Heart right ventricle (tissue), 16 donors: ENCODE results near the gene TOP3B. TPM values are rescaled to one million over a fixed set of nuclear protein-coding genes. Genes with fewer than 3 reads are reported as not detected.

ENCODE experiments used
- ATAC-seq, 8 donors: fragments of 200-7000 bp; cut with Tn5 transposase; one replicate each; pipeline ENCODE4 v1.9.1; 2020; ENCODE audit warnings: mild to moderate bottlenecking in 8 of 8, moderate library complexity in 8 of 8, moderate number of reproducible peaks in 1 of 8
- DNase-seq, 2 donors: peaks; one replicate each; pipeline ENCODE4 v3.0.0-alpha.2; 2020
- H3K27ac ChIP-seq, 10 donors: fragments of 200-600 bp; sonication (generic) in 2 of 10; one replicate each; pipeline versions ENCODE4 v1.5.0 to v1.8.0; 2020 to 2022; ENCODE audit warnings: mild to moderate bottlenecking in 3 of 10
- H3K27me3 ChIP-seq, 7 donors: fragments of 200-600 bp; one replicate each; pipeline ENCODE4 v1.8.0; 2021 to 2022; ENCODE audit warnings: mild to moderate bottlenecking in 2 of 7
- H3K36me3 ChIP-seq, 9 donors: fragments of 200-600 bp; sonication (generic) in 1 of 9; one replicate each; pipeline versions ENCODE4 v1.5.0 to v1.8.0; 2020 to 2022; ENCODE audit warnings: mild to moderate bottlenecking in 2 of 9
- H3K4me1 ChIP-seq, 9 donors: fragments of 200-600 bp; sonication (generic) in 1 of 9; one replicate each; pipeline versions ENCODE4 v1.5.0 to v1.8.0; 2020 to 2022; ENCODE audit warnings: mild to moderate bottlenecking in 4 of 9
- H3K4me3 ChIP-seq, 10 donors: fragments of 200-600 bp; sonication (generic) in 2 of 10; one replicate each; pipeline versions ENCODE4 v1.5.0 to v1.8.0; 2020 to 2022; ENCODE audit warnings: mild to moderate bottlenecking in 7 of 10, moderate library complexity in 2 of 10
- H3K9me3 ChIP-seq, 11 donors: fragments of 200-600 bp in 10 of 11; sonication (generic) in 2 of 11; one replicate each; pipeline versions ENCODE4 v1.5.0 to v1.8.0; 2013 to 2022; ENCODE audit warnings: mild to moderate bottlenecking in 2 of 11, control low read depth in 1 of 11, moderate library complexity in 1 of 11
- CTCF ChIP-seq, 9 donors: fragments of 200-600 bp; sonication (generic) in 2 of 9; IDR thresholded peaks; one replicate each; pipeline versions ENCODE4 v1.5.0 to v1.8.0; 2021 to 2022; ENCODE audit warnings: antibody characterized with exemption in 9 of 9, mild to moderate bottlenecking in 5 of 9, moderate library complexity in 1 of 9
- WGBS, 2 donors: extraction: QIAGEN DNeasy Blood & Tissue Kit; methylation state at CpG; one replicate each; pipeline ENCODE4 v1.1.7; 2013; ENCODE audit warnings: inconsistent platforms in 1 of 2; 5-methylcytosine and 5-hydroxymethylcytosine counted together
- intact Hi-C, 10 donors: fragments of 100-400 bp; cut with DNase I; formaldehyde crosslinking; loops; one replicate each; pipeline versions ENCODE4 v1.11.1 to v1.14.2; 2022
- polyA plus RNA-seq, 2 donors: library from polyadenylated mRNA; stranded (reverse); fragments of 200-250 nt; gene quantifications; one replicate each; pipeline ENCODE4 v1.2.3, GENCODE V29; 2013
- total RNA-seq, 10 donors: library from RNA; stranded (reverse); fragmentation: NEBNext Ultra II Directional in 3 of 10; extraction: Animal tissue kit (Norgen Biotek cat#: 25700) in 3 of 10; gene quantifications; one replicate each; pipeline versions ENCODE4 v1.2.1 to v1.2.4, GENCODE V29; 2021 to 2023
- donor health status: Arrhythmogenic right ventricular cardiomyopathy.
- donor health status: ischemic (EF 13 %, LVEDD 7.1; RV severe dilation, severe dysfunction).
- donor health status: healthy with polysubstance abuse.
- donor health status: DM: no; HTN: yes; CAD: no.
- donor health status: DM: no; HTN: no; CAD: no.
- donor health status: ischemic (EF 25% LVEDD 6.9; RV normal size, moderate dysfunction).
- donor health status: ischemic (EF 25% LVEDD 5.7; RV mildly dilated, moderate dysfunction).
- donor health status: healthy.
- donor health status: DM: yes; HTN: yes; CAD: no.
- donor health status: Ischemic cardiomyopathy.
- donor health status: ischemic (EF 35%, LVEDD 5.7; RV mildly dilated, moderate dysfunction).
- donor health status: nonischemic (EF 11% LVEDD 7.7; RV severe dilation, severe dysfunction).
- donor health status: DM: yes; HTN: yes; CAD: no.
- donor health status: PGD.
- donor health status: ischemic (EF 29% LVEDD 5.4; RV normal size, mild dysfunction).
- donor health status: nonischemic (EF 23%, LVEDD 6.1; RV moderate dilation, normal function).

TOP3B gene
- total and polyA plus RNA-seq, 12 donors: 7.8 to 20.0 (median 10.8) TPM

GRCh38 chr22:21970037-21970799, 12.4 kb downstream of the TOP3B start:
- H3K4me1 ChIP-seq: no peaks in the 10 kb centered on the region
- no peak for ATAC-seq
- H3K9me3 ChIP-seq: no peaks in the 10 kb centered on the region
- no peak overlapping the region for H3K27ac ChIP-seq
- no peak for TF ChIP-seq CTCF (IDR thresholded peaks at IDR 0.05)
- H3K36me3 ChIP-seq: peaks cover 0 to 100% (median 62%) of the 10 kb centered on the region in 9 donors
- intact Hi-C loops: no loop called here
- WGBS, 2 donors: 92 to 93% methylated on average over 19 of the region's 19 CpGs
- no peak overlapping the region for H3K4me3 ChIP-seq
- no peak for DNase-seq
- no peaks in the 10 kb centered on the region for H3K27me3 ChIP-seq

GRCh38 chr22:21968452-21969129, 14.0 kb downstream of the TOP3B start:
- no peak for TF ChIP-seq CTCF (IDR thresholded peaks at IDR 0.05)
- Histone ChIP-seq H3K4me1 (no peaks in the 10 kb centered on the region), H3K9me3 (no peaks in the 10 kb centered on the region), H3K27me3 (no peaks in the 10 kb centered on the region), H3K4me3 (no peak overlapping the region), H3K36me3 (peaks cover 0 to 100% (median 67%) of the 10 kb centered on the region in 9 donors), H3K27ac (no peak overlapping the region)
- ATAC-seq (no peak), DNase-seq (no peak)
- 94 to 95% methylated on average over 5 of the region's 5 CpGs for WGBS, 2 donors
- intact Hi-C loops: no loop called here

DNA sequence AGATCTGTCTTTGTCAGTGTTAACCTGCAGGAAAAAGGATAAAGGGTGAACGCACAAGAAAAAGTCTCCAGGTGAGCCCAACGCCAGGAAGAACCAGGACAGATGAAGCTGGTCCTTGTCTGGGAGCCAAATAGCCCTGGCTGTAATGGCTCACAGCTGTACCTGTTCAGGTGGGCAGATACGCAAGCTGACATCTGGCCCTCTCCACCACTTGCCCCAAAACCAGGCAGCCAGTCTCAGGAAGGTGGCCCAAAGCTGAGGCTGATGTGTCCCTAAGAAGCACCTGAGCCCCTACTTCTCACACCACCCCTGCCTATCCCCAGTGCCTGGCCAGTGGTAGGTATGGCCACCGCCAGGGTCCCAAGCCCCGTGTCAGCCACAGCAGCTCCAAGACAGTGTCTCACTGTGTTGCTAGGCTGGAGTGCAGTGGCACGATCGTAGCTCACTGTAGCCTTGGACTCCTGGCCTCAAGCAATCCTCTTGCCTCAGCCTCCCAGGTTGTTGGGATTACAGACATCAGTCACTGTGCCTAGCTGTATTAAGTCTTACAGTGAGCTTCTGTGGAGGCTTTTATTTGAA, 14.8 kb downstream of the TOP3B start:
- H3K4me1 ChIP-seq: no peaks in the 10 kb centered on the region
- WGBS, 2 donors: 95% methylated on average over 7 of the region's 7 CpGs
- no peaks in the 10 kb centered on the region for H3K27me3 ChIP-seq
- DNase-seq (no peak), ATAC-seq (no peak)
- H3K9me3 ChIP-seq: no peaks in the 10 kb centered on the region
- no peak overlapping the region for H3K27ac ChIP-seq
- intact Hi-C loops: no loop called here
- H3K4me3 ChIP-seq: no peak overlapping the region
- no peak for TF ChIP-seq CTCF (IDR thresholded peaks at IDR 0.05)
- peaks cover 0 to 100% (median 67%) of the 10 kb centered on the region in 9 donors for H3K36me3 ChIP-seq

DNA sequence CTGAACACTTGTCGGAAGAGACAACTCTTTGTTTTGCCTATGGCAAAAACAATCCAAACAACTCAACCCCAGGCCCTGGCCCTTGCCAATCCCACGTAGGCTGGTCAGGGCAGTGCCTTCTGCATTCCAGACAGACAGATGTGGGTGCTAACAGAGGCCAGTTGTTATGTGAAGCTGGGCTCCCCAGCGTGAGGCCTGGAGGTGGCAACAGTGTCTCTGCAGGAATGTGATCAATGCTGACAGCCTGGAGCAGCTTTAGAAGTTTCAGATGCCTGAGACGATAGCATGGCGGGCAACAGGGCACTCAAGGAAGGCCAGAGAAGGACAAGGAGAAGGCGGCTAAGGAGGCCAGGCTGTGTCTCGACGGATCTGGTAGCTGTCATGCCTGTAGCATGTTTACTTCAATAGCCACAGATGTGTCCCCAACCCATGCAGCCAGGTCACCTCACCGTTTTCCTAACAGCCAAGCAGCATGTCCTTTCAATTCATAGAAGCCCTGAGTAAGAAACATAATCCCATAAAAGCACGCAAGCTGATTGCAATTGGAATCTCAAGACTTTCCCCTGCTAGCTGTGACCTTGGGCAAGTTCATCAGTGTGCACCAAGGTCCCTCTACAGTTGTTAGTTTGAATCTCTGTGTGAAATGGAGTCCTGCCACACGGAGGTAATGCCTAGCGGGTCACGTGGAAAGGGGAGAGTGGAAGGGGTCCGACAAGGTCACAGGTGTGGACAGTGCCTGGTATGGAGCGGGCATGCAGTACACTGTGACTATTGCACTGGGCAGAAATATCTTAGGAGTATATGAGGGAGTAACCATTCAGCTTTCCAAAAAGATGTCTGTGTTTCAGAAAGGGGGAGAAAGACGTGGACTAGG, 15.7 kb downstream of the TOP3B start:
- Histone ChIP-seq H3K27me3 (no peaks in the 10 kb centered on the region), H3K36me3 (peaks cover 0 to 100% (median 74%) of the 10 kb centered on the region in 9 donors), H3K4me3 (no peak overlapping the region), H3K27ac (no peak overlapping the region), H3K9me3 (no peaks in the 10 kb centered on the region), H3K4me1 (peaks cover 0 to 2% (median 0%) of the 10 kb centered on the region in 9 donors)
- DNase-seq: no peak
- no peak for ATAC-seq
- intact Hi-C loops: no loop called here
- no peak for TF ChIP-seq CTCF (IDR thresholded peaks at IDR 0.05)
- WGBS, 2 donors: 79 to 87% methylated on average over 16 of the region's 16 CpGs
